Suprapubic skin (tissue), 4 donors: ENCODE measurements around the gene ZC3H12C. TPM values are rescaled to one million over a fixed set of nuclear protein-coding genes. Genes with fewer than 3 reads are reported as not detected.

Experiments used
- DNase-seq, 2 donors: peaks; one replicate each; pipeline ENCODE4 v3.0.0-alpha.2; 2019; ENCODE audit warnings: low spot score in 2 of 2
- H3K27ac ChIP-seq: fragments of 200-600 bp; sonication (generic); one replicate; pipeline ENCODE4 v1.5.1; 2019
- H3K27me3 ChIP-seq: fragments of 200-600 bp; sonication (generic); one replicate; pipeline ENCODE4 v1.5.1; 2019
- H3K36me3 ChIP-seq: fragments of 200-600 bp; sonication (generic); one replicate; pipeline ENCODE4 v1.5.1; 2019
- H3K4me1 ChIP-seq: fragments of 200-600 bp; sonication (generic); one replicate; pipeline ENCODE4 v1.5.1; 2019
- H3K4me3 ChIP-seq: fragments of 200-600 bp; sonication (generic); one replicate; pipeline ENCODE4 v1.5.1; 2019; ENCODE audit warnings: mild to moderate bottlenecking
- H3K9me3 ChIP-seq: fragments of 200-600 bp; sonication (generic); one replicate; pipeline ENCODE4 v1.5.1; 2019
- EP300 ChIP-seq: sonication (generic); formaldehyde crosslinking; IDR thresholded peaks from one replicate; pipeline ENCODE4 v1.6.1; 2017; ENCODE audit warnings: antibody characterized with exemption
- POLR2A ChIP-seq, 2 donors: fragments of 450-650 bp; IDR thresholded peaks; one replicate each; pipeline ENCODE4 v1.6.1; 2017; ENCODE audit warnings: antibody characterized with exemption in 2 of 2, mild to moderate bottlenecking in 2 of 2, moderate library complexity in 2 of 2
- POLR2AphosphoS5 ChIP-seq, 3 donors: sonication (generic); formaldehyde crosslinking; IDR thresholded peaks; one replicate each; pipeline ENCODE4 v1.6.1; 2017; ENCODE audit warnings: antibody characterized with exemption in 3 of 3
- WGBS: methylation state at CpG from one replicate; pipeline ENCODE4 v1.1.5; 2018; 5-methylcytosine and 5-hydroxymethylcytosine counted together
- total RNA-seq, 4 donors: library from RNA; depleted of rRNA; stranded (reverse); fragments of >200 nt; gene quantifications; one replicate each; pipeline ENCODE4 v1.1.0, GENCODE V29; 2016
- TF ChIP-seq, protein P1 (sequence below), 2 donors: fragments of 200-600 bp in 1 of 2; fragments of 450-650 bp in 1 of 2; sonication (generic) in 1 of 2; IDR thresholded peaks; one replicate each; pipeline ENCODE4 v1.5.1; 2016 to 2019; ENCODE audit warnings: antibody characterized with exemption in 2 of 2, mild to moderate bottlenecking in 1 of 2, moderate library complexity in 1 of 2

The ZC3H12C gene
- total RNA-seq, 4 donors from 2014 or later, result 15.0 to 22.7 (median 20.8) TPM

DNA sequence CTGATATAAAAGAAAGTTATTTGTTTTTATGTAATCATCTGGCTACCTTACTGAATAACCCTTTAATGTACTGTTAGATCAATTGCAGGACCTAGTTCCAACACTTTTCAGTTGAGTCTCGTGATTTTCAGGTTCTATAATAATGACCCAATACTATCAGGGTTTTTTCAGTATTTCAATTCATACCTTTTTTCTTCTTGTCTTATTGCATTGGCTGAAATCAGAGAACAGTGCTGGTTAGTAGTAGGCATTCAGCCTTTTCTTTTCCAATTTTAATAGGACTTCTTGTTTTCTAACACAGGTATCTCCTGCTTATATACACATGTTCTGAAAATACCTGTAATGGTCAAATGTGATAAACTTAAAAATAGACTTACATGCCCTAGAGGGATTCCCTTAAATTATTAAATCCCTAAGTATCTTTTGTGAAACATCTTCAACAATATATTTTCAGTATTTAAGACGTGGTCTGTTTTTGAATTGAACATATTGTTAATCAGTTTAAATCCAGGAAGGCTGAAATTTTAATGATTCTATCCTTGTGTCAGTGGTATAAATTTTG, 13.6 kb downstream of the ZC3H12C start:
- no peaks in the 10 kb centered on the region for H3K9me3 ChIP-seq
- WGBS, result 94% methylated on average over 2 of the region's 2 CpGs
- H3K4me1 ChIP-seq, result no peaks in the 10 kb centered on the region

DNA sequence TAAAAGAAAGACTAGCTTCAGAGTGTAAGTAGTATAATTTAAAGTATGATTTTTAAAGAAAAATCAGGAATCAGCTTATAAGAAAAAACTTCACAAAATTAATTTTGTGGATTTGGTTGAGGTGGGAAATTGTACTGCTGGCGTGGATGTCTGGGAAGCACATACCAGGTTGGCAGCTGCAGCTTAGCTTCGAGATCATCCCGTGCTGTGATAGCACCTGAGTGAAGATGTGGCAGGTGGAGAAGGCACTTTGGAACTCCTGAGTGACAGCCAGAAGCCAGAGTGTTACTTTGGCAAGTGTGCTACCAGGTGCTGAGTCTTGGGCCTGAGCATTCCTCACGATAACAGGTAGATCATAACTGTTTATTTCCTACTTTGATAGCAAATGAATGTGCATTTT, 17.7 kb downstream of the ZC3H12C start:
- H3K4me1 ChIP-seq, result no peaks in the 10 kb centered on the region
- H3K27ac ChIP-seq, result no peak overlapping the region
- WGBS, result 90% methylated on average over 4 of the region's 4 CpGs
- no peak for DNase-seq
- no peak for TF ChIP-seq POLR2AphosphoS5 (IDR thresholded peaks at IDR 0.05)
- no peak for TF ChIP-seq EP300
- H3K36me3 ChIP-seq, result peaks cover 3% of the 10 kb centered on the region
- no peaks in the 10 kb centered on the region for H3K9me3 ChIP-seq
- H3K4me3 ChIP-seq, result no peak overlapping the region
- H3K27me3 ChIP-seq, result no peaks in the 10 kb centered on the region

More for the DNA sequence above, 13.6 kb downstream of the ZC3H12C start:
- no peaks in the 10 kb centered on the region for H3K27me3 ChIP-seq
- no peak overlapping the region for H3K4me3 ChIP-seq
- no peak overlapping the region for H3K27ac ChIP-seq
- TF ChIP-seq POLR2A (IDR thresholded peaks at IDR 0.05) (no peak), EP300 (no peak), POLR2AphosphoS5 (IDR thresholded peaks at IDR 0.05) (no peak)
- TF ChIP-seq, protein P1, sequence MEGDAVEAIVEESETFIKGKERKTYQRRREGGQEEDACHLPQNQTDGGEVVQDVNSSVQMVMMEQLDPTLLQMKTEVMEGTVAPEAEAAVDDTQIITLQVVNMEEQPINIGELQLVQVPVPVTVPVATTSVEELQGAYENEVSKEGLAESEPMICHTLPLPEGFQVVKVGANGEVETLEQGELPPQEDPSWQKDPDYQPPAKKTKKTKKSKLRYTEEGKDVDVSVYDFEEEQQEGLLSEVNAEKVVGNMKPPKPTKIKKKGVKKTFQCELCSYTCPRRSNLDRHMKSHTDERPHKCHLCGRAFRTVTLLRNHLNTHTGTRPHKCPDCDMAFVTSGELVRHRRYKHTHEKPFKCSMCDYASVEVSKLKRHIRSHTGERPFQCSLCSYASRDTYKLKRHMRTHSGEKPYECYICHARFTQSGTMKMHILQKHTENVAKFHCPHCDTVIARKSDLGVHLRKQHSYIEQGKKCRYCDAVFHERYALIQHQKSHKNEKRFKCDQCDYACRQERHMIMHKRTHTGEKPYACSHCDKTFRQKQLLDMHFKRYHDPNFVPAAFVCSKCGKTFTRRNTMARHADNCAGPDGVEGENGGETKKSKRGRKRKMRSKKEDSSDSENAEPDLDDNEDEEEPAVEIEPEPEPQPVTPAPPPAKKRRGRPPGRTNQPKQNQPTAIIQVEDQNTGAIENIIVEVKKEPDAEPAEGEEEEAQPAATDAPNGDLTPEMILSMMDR (IDR thresholded peaks at IDR 0.05), result no peak
- H3K36me3 ChIP-seq, result no peaks in the 10 kb centered on the region
- no peak for DNase-seq

DNA sequence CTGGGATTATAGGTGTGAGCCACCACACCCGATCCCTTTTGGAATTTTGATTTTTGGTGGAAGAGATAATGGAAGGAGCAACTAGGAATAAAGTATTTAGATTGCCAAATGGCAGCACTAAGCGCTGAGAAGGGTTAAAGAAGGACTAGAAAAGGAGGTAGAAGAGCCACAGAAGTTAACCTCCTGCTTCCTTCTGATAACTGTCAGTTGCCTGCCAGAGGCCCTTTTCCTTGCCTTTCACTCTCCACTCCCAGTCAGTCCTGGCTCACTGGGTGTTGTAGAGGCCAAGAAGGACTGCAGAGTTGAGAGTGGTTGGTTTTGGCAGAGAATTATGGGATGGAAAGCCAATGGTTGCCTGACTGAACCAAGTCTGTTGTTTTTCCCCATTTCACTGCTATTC, 19.3 kb downstream of the ZC3H12C start:
- Histone ChIP-seq H3K4me1 (no peaks in the 10 kb centered on the region), H3K9me3 (no peaks in the 10 kb centered on the region), H3K36me3 (peaks cover 3% of the 10 kb centered on the region), H3K4me3 (no peak overlapping the region), H3K27ac (no peak overlapping the region), H3K27me3 (no peaks in the 10 kb centered on the region)
- no peak for DNase-seq
- 87% methylated on average over 2 of the region's 2 CpGs for WGBS
- TF ChIP-seq POLR2A (IDR thresholded peaks at IDR 0.05), result no peak
- TF ChIP-seq EP300, result no peak
- TF ChIP-seq POLR2AphosphoS5 (IDR thresholded peaks at IDR 0.05), result no peak
- TF ChIP-seq, protein P1 (IDR thresholded peaks at IDR 0.05), result no peak

DNA sequence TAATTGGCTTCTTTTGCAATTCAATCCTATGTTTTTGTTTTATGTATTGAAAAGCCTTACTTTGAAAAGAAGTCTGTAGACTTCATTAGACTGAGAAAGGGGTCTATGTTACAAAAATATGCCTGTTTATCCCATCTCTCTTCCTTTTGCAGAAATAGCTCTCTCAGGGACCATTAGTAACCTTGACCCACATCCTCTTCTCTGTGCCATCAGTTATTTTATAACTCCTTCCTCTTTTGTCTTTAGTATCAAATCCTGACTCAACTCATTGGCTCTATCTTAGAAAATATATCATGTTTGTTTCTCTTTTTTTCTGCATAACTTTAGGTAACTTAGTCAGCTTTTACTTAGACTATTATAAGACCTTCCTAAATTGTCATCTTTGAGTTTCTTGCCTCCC, 20.3 kb downstream of the ZC3H12C start:
- Histone ChIP-seq H3K4me3 (no peak overlapping the region), H3K27ac (no peak overlapping the region), H3K9me3 (no peaks in the 10 kb centered on the region), H3K4me1 (no peaks in the 10 kb centered on the region), H3K27me3 (no peaks in the 10 kb centered on the region), H3K36me3 (peaks cover 3% of the 10 kb centered on the region)
- no peak for DNase-seq
- TF ChIP-seq POLR2AphosphoS5 (IDR thresholded peaks at IDR 0.05) (no peak), EP300 (no peak), POLR2A (IDR thresholded peaks at IDR 0.05) (no peak)
- TF ChIP-seq, protein P1 (IDR thresholded peaks at IDR 0.05), result no peak

DNA sequence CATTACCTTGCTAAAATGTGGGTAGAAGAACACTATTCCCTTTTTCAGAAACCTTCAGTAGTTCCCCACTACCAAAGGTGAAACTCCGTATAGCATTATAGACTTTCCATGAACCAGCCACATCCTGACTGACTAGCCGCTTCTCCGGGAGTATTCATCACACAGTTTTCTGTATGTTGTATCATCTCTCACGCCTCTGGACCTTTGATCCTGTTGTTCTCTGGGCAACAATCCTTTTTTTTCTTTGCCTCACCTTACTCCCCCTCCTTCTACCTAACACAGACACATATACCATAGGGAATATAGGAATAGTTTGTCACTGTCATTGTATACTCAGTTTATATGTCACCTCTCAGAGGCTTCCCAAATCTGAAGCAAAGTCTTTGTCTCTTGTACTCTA, 20.8 kb downstream of the ZC3H12C start:
- H3K27ac ChIP-seq, result no peak overlapping the region
- H3K36me3 ChIP-seq, result peaks cover 3% of the 10 kb centered on the region
- WGBS, result 95% methylated on average over 4 of the region's 4 CpGs
- no peaks in the 10 kb centered on the region for H3K27me3 ChIP-seq
- TF ChIP-seq POLR2A (IDR thresholded peaks at IDR 0.05) (no peak), POLR2AphosphoS5 (IDR thresholded peaks at IDR 0.05) (no peak), EP300 (no peak)
- TF ChIP-seq, protein P1 (IDR thresholded peaks at IDR 0.05), result no peak
- H3K4me1 ChIP-seq, result no peaks in the 10 kb centered on the region
- H3K4me3 ChIP-seq, result no peak overlapping the region
- no peak for DNase-seq
- no peaks in the 10 kb centered on the region for H3K9me3 ChIP-seq

DNA sequence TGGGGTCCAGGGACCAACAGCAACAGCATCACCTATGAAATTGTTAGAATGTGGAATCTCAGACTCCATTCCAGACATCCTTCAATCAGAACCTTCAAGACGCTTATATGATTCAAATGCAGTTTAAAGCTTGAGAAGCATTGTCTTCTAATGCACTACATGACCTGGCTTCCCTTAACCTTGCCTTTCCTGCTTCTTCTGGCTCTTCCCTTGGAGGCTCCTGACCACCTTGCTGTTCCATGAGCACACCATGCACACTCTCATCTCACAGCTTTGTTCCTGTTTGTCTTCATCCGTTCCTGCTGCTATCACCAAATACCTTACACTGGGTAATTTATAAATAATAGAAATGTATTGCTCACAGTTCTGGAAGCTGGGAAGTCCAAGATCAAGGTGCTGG, 26.1 kb downstream of the ZC3H12C start:
- Histone ChIP-seq H3K9me3 (no peaks in the 10 kb centered on the region), H3K27ac (no peak overlapping the region), H3K36me3 (peaks cover 3% of the 10 kb centered on the region), H3K4me3 (no peak overlapping the region), H3K27me3 (no peaks in the 10 kb centered on the region), H3K4me1 (peaks cover 7% of the 10 kb centered on the region)
- 94% methylated on average over 2 of the region's 2 CpGs for WGBS
- TF ChIP-seq POLR2AphosphoS5 (IDR thresholded peaks at IDR 0.05) (no peak), POLR2A (IDR thresholded peaks at IDR 0.05) (no peak), EP300 (no peak)
- TF ChIP-seq, protein P1 (IDR thresholded peaks at IDR 0.05), result no peak
- no peak for DNase-seq
